Central memory CD4-positive, alpha-beta T cell (primary cell): ENCODE measurements around the gene ARHGAP36.

ENCODE experiments used
- DNase-seq: peaks from one replicate; pipeline ENCODE4 v3.0.0; 2022

The ARHGAP36 gene

DNA sequence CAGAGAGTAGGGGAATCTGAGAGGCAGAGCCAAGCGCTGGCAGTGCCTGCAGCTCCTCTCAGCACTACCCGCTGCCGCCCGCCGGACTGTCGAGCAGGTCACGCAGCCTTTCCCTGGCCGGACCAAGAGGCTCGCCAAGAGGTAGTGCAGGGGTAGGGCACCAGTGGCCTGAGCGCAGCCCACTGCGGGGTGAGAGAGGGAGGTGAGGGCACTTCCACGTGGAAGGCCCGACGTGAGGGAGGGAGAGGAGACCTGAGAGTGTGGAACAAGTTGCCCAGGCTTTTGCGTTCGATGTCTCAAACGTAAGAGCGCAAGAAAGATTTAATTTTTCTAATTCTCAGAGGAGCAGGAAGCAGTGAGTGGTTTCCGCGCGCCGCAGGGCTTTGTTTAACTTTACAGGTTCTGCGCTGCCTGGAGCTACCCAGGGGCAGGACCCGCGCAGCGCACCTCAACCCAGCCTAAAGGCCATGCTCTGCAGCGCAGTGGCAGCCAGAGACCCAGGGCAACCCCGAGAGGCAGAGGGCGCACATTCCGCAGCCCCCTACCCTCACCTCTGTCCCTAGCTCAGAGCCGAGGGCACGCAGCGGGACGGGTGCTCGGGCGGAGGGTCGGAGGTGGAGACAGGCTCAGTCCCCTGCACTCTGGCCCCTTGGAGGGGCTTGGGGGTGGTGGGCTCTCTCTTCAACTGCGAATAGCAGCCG is 14.9 kb downstream of the ARHGAP36 start:
- no peak for DNase-seq

DNA sequence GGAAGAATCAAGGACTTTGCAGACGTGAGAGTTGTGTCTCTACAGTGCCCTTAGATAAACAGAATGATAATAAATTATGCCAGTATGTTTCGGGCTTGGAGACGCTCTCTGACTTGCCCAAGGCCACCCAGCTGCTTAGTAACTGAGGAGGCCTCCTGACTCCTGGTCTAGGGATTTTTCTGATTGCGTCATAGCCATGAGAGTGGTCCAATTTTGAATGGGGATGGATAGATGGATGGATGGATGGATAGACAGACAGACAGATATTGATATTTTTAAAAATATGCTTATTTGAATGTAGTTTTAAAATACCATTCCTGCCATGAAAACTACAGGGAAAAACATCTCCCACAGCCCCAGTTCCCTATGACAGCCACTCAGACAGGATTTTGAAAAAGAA is 15.5 kb downstream of the ARHGAP36 start:
- DNase-seq: no peak

DNA sequence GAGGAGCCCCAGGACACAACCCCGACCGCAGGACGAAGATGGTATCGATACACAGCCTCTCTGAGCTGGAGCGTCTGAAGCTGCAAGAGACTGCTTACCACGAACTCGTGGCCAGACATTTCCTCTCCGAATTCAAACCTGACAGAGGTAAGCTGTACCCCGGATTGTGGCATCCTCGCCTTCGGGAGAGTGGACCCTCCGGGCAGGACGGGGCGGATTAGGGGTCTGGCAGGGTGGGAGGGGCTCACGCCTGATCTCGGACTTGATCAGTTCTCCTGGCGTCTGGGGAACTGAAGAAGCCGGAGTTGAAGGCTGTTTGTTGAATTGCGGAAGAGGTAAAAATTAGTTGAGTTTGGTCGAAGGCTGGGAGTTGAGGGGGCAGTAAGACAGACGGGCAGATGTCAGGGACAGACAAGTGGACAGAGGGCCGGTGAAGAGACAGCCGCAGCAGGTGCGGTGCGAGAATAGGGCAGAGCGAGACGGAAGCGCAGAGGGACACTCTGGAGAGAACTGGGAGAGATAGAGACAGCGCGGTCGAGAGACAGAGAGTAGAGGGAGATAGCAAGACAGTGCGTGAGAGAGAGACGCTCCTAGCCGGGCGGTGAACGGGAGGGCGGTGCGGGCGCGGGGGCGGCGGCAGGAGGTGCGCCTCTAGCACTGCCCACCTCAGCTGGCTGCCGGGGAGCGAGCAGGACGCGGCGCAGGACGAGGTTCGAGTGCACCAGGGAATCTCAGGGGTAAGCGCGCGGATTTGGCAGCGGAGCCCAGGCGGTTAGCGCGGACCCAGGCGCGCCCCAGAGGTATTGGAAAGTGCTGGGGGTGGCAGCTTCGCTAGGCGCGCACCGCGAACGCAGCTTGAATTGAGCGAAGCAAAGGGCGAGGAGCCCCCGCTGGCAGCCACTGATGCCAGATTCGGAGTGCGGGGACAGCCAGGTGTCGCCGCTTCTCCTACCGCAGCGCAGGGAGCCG is 23.9 kb downstream of the ARHGAP36 start:
- no peak for DNase-seq

DNA sequence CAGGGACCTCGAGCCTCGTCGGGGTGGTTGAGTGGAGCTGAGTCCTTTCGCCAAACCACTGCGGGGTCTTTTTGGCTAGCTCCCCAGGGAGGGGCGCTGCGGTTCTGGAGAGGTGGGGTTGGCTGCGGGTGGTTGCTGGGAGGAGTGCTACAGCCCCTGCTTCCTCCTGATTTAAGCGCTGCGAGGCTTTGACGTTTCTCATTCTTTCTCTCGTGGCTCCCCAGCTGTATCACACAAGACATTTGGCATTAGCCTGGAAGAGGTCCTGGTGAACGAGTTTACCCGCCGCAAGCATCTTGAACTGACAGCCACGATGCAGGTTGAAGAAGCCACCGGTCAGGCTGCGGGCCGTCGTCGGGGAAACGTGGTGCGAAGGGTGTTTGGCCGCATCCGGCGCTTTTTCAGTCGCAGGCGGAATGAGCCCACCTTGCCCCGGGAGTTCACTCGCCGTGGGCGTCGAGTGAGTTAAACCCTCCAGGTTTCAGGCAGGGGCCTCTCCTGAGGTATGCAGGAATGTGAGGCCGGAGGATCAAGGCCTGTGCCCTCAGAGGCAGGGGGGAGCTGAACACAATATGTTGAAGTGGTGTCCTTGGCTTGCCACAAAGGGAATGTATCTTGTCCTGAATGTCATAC is 25.5 kb downstream of the ARHGAP36 start:
- DNase-seq: no peak

DNA sequence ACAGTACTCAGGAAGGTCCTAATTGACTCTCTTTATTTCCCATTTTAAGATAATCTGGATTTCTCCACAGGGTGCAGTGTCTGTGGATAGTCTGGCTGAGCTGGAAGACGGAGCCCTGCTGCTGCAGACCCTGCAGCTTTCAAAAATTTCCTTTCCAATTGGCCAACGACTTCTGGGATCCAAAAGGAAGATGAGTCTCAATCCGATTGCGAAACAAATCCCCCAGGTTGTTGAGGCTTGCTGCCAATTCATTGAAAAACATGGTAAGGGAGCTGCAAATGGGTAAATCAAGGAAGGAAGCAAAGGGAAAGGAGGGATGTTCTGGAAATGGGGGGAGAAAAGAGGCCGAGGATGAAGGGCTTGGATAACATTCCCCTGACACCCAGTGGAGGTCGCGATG is 26.0 kb downstream of the ARHGAP36 start:
- no peak for DNase-seq

DNA sequence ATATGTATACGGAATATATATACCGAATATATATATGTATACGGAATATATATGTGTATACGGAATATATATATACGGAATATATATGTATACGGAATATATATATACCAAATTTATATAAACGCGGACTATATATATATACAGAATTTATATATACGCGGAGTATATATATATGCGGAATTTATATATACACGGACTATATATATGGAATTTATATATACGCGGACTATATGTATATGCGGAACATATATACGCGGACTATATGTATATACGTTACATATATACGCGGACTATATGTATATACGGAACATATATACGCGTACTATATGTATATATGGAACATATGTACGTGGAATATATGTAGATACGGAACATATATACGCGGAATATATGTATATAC is 78.6 kb downstream of the ARHGAP36 start:
- no peak for DNase-seq

DNA sequence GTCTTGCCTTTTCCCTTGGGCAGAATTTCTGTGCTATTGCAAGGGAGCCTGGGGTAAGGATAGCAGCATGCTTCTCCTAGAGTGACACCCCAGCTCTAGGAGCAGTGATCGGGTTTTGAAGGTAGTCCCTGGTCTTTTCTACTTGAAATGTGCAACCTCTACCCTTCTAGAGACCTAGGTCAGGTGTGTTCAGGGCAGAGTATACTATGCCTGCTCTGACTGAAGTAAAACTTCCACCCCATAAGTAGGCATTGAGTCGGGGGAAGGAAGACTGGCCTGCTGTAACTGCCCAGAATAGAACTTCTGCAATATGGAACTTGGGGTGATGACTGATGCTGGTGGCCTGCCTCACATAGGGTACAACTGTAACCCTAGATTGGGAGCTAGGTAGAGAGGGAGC is 80.9 kb downstream of the ARHGAP36 start:
- DNase-seq: no peak
